NCI-H82 (cell line): ENCODE measurements around the gene BARX1.
"Not testable (repeated sequence)": the region's sequence is repeated elsewhere in the genome, so short reads cannot be mapped to it uniquely, and the experiment has no call there.

ENCODE experiments used
- DNase-seq: peaks from one replicate; lab custom pipeline; 2025; lab: John Stamatoyannopoulos, UW

The BARX1 gene

DNA sequence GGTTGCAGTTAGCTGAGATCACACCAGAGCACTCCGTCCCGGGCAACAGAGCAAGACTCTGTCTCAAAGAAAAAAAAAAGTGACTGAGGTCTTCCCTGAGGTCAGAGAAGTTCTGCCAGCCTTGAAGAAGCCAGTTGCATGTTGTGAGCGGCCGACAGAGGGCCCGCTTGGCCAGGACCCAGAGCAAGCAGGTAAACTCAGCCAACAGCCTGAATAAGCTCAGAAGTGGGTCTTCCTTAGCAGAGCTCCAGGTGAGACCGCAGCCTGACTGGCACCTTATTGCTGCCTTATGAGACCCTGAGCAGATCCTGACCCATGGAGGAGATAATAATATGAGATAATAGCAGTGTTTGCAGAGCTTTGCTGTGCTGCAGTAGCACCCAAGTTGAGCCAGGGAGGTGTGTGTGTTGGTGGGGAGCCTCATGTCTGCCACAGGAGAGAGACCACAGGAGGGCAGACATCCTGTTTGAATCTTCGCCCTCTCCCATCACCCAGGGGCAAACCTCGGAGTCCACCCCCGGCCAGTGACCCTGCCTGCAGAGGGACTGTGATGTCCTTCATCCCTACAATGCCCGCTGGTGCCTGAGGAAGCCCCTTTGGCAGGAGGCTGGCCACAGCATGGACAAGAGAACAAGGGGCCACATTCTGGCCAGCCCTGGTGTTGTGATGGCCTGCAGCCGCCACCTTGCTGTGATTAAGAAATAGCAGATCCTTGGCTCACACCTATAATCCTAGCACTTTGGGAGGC, 10.8 kb upstream of the BARX1 start:
- peak; percentile 48 for DNase-seq

DNA sequence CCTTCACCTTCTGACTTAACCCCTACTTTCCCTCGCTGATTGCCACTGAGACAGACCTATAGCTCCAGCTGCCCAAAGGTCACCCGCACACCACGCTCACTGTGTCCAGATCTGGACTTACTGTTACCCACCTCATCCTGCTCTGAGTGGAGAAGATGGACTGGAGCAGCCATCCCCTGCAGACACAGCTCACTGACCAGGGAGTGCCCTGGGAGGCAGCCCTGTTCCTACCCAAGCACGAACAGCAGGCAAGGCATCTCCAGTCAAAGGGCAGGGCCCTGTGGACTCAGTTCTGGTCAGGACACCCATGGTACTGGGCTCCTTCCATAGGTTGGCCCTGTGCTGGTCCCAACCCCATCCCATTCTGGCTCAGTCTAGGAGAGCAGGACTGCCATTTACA, 9.5 kb upstream of the BARX1 start:
- no peak for DNase-seq

DNA sequence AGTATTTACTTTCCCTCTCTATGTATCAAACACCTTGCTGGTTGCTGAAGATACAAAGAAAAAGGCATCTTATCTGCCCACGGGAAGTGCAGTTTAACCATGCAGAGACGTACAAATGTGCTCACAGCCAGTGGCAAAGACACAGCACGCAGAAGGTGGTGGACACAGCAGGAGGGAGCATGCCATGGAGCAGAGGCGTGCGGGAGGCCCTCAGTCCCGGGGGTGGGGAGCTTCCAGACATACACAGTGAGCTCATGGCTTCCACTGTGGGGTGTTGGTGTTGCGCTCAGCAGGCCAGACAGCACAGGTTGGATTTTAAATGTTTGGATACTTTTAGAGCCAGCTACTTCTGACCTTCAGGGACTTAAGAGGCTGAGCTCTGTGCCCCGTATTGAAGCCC, 8.8 kb upstream of the BARX1 start:
- DNase-seq = no peak

DNA sequence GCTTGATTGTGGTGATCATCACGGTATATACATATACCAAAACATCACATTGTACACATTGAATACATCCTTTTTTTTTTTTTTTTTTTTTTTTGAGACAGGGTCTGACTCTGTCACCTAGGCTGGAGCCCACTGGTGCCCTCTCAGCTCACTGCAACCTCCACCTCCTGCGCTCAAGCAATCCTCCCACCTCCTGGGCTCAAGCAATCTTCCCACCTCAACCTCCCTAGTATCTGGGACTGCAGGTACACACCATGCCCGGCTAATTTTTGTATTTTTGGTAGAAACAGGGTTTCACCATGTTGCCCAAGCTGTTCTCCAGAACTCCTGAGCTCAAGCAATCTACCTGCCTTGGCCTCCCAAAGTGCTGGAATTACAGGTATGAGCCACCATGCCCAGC, 8.3 kb upstream of the BARX1 start:
- not testable (repeated sequence) for DNase-seq

DNA sequence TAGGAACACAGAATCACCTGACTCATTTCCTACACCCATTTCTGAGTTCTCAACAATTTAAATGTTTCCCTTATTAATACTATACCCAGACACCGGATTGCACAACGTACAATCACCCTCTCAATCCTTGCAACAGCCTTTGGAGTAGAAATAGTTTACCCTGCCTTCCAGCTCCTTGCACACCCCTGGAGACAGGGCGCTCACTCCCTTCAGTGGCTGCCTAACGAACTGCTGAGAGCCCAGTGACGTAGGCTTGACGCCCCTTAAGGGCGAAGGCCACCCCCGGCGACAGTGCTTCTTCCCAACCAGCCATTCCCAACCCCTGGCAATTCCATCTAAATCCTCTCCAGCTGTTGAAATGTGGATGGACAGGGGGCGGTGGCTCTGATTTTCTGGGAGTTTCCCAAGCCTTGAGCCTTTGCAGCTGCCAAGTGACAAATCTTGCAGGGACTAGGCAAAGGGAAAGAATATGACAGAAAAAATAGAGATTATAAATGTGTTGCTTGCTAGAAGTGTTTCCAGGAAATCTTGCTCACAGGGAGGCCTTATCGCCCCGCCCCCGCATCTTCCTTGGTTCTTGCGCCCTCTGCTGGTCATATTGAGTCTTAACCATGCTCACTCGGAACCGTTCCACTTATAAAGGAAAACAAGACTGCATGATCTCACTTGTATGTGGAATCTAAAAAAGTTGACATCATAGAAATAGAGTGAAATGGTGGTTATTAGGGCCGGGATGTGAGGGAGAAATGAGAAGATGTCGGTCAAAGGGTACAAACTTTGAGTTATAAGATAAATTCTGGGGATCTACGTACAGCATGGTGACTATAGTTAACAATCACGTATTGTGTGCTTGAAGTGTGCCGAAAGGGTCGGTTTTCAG, 7.6 kb upstream of the BARX1 start:
- peak; percentile 91 for DNase-seq

DNA sequence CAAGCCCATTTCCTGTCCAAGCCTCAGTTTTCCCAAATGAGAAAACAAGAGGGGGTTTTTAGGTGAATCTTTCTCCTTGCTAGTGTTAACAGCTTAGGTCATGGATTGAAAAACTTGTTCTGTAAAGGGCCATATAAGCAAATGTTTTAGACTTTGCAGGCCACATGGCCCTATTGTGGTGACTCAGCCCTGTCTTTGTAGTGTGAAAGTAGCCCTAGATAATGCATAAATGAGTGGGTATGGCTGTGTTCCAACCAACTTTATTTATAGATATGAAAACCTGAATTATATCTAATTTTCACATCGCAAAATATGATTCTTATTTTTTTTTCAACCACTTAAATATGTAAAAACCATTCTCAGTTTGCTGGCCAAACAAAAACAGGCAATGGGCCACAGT, 6.9 kb upstream of the BARX1 start:
- no peak for DNase-seq

DNA sequence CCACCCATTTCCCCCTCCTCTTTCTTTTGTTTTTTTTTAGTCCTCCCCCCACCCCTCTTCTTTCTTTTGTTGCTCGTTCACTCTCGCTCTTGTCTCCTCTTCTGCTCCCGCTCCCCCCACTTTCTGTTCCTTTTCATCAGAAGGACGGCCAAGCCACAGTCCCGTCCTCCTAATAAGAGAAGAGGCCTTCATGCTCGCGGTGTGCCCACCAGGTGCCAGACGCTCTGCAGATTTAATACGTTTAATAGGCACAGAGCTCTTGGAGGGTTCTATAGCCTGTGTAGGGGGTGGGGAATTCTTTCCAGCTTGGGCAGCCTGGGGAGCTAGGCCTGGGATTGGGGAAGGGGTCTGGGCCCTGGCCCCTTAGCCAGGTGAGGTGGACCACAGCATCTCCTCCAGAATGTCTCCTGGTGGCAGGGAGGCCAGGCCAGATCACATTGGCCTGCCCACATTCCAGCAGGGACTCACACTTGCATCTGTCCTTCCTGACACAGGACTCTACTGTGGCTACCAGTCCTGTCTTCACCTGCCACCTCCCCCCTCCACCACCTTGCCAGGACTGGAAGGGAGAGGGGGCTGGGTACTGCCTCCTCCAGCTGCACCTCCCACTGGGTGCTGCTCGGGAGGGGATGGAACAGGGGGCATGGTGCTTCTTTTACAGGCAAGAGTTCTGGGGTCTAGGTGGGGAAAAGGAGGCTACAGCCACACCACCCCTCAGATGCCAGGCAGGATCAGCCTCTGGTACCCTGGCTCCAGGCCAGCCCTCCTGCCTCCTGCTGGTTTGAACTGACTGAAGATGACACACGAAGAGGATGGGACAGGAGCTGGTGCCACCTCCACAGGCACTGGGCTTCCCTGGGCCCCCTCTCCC, 6.1 kb upstream of the BARX1 start:
- DNase-seq = no peak

DNA sequence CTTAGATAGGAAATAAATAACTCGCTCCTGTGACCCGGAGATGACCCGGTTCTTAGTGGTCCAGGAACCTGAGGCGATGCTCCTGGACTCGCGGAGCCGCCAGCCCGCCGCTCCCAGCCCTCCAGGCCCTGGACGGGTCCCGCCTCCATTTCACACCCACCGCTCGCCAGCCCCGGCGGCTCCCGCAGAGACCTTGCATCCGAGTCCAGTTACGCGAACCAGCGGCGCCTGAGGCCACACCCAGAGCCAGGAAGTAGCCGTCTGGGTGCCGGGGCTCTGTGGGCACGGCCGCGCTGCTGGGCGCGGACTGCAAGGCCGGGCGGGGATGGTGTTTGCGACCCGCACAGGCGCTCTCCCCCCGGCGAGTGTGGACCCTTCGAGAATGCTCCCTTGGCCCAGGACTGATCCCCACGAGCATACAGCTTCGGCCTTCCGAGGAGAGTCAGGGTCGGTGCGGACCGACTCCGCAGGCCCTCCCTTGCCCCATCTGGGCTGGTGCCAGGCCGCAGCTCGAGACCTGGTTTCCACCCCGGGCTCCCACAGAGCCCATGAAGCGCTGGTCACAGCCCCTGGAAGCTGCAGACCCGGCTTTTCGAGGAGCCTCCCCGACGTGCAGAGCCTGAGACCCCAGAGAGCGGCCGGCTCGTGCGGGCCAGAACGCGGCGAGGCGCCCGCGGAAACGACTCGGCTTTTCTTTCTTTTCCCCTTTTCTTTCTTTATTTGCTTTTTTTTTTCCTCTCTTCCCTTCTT, 5.2 kb upstream of the BARX1 start:
- DNase-seq = no peak

DNA sequence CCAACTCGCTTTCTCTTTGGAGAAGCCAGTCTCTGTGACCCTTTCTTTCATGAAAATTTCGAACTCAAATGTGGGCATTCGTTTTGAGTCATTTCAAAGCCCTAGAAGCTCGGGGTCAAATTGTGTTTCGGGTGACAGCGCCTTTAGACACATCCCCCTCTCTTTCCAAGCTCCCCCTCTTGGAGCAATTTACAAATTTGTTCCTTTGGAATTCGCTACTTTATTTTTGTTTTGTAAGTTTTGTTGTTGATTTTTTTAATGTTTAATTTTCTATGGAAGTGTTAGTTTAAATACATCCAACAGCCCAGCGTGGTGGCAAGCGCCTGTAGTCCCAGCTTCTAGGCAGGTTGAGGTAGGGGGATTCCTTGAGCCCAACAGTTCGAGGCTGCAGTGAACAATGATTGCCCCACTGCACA, 4.6 kb upstream of the BARX1 start:
- no peak for DNase-seq

DNA sequence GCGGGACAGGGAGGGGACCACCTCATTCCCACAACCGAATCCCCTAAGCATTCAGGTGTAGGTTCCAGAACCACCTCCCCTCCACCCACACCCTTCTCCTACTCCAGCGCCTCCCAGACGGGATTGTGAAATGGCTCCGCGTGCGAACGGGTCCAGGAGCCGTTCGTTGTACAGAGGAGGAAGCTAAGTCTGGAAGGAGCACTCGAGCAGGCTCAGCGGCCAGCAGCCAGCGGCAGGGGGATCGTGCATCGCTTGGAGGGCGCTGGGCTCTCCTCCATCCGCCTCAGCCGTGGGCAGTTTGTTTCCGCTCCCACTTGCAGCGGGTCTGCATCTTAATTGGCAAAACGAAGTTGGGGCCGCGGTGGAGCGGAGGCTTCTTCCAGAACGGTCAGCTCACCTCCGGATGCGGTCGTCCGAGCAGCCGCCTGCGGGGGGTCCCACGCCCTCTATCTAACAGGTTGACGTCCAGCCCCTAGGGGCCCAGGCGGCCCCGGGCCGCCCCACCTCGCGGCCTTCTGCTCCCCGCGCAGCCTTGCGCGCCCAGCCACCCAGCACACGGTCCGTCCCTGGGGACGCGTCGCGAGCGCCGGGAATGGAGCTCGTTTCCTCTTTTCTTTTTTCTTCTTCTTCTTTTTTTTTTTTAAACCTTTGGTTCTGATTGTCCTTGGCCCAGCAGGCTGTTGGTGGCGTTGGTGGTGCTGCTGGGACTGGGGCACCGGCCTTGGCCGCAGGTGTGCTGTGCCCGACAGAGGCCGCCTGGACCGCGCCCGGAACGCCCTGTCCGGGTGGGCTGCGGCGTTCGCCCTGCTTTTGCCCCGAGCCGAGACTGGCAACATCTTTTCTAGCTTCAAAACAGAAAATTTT, 3.9 kb upstream of the BARX1 start:
- peak; percentile 38 for DNase-seq

DNA sequence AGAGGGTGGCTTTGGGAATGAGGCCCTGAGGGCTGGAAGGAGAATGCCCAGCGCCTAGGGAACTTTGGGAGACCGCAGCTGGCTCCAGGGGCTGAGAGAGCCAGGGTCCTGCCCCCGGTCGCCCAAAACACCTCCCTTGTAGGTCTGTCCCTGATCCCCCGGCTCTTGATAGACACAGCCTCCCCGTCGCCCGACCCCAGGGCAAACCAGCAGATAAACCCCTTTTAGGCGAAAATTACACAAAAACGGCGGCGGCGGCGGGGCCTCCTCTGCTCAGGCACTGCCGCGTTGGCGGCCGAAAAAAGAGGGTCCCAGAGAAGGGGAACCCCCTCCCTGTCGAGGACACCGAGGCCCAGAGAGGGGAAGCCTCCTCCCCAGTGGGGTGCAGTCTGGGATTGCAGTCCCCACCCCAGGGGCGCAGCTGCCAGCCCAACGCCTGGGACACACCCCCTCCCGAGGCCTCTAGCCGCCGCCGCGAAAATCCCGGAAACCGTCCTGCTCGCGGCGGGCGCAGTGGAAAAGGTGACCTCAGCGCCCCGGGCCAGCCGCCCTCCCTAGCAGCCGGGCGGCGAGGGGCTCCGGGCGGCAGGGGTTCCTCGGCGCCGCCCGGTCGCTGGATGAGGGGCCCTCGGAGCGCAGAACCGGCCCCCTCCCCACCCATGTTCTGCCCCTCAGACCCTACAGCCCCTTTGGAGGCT, 3.1 kb upstream of the BARX1 start:
- no peak for DNase-seq

DNA sequence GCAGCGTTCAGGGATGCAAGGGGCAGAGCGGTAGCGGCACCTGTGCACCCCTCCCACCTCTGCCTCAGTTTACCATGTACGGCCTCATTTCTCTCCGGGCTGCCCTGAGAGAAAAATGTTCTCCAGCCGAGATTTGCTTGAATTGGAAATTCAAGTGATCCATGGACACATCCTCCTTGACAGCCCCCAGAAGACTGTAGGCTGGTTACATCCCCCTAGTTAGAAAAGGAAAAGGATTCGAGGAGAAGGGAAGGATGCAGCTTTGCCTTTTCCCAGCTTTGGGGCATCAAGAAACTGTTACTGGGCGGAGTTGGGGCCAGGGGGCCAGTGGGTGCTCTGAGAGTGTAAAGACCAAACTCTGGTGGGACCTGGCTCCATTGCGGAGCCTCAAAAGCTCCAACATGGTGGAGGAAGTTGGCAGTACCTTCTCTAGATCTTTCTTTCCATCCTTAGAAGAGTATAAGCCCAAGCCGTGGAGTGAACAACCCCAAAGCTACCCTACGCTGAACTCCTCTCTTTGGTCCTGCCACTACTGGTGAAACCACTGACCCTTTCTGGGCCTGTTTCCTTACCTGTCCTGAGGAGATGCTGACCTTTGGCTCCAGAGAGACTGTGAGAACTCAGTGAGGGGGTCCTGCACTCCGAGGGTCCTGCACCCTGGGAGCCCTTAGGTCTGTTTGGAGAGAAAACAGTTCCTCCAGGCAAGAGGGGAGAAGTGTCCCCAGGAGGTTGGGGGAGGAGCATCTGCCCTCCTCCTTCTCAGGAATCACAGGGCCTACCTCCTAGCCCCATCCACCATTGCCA, 1.0 kb upstream of the BARX1 start:
- DNase-seq = no peak

DNA sequence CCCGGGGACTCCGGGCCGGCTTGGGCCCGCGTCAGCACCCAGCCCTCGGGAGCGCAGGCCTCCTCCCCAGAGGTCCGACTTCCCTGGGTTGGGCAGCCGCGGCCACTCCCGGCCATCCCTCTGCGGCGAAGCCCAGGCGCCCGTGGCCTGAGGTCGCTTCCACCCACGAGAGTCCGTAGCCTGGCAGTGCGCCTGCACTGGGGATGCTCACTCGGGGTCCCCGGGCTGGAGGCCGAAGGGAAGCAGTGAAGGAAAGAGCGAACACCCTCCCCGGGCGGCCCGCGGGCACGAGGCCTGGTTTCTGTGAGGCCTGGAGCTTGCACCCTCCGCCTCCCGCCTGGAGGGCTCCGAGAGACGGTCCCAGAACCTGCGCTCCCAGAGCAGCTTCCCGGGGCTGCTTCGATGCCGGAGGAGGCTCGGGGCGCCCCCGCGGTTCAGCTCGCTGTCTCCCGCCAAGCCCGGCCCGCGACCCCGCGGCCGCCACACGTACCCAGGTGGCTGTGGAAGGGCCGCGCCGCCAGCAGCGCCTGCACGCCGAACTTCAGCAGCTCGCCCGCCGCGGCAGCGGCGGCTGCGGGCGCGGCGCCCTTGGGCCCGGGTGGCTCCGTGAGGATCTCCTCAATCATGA, 607 bp downstream of the BARX1 start:
- no peak for DNase-seq

DNA sequence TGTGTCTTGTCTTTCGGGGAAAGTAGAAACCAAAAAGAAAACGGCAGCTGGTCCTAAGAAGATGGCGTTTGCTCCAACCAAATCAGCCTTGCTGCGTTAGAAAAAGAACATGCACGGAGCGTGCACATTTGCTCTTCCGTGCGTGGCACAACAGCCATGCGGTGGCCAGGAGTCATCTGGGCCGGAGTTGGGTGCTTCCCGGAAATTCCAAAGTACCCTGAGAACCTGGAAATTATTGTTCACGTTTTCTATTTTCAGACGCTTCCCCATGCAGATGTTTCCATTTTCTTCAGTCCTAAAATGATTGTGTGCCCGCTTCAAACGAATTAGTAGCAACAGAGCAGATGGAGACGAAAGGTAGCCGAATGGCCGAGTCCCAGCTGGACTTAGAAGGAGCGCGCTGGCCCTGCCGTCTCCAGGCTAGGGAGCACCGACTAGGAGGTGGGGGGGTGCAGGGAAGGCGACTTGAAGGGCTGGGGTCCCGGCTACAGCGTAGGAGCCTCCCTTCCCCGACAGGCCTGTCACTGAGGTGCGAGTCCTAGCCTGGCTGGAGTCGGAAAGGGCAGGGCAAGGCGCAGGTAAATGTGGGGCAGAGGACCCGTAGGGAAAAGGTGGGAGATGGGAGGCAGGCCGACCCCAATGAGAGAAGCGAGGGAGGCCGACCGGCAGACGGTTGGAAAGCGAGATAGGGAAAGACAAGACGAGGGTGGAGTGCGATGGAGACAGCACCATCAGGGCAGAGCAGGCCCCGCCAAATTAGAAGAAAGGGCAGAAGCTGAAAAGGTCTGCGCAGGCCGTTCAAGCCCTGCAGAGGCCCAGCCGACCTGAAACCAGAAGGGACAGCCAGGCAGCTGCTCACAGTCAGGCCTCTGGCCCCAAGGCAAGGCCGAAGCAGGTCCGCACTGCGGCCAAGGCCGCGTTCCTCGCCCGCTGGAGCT, 1.4 kb downstream of the BARX1 start:
- no peak for DNase-seq

DNA sequence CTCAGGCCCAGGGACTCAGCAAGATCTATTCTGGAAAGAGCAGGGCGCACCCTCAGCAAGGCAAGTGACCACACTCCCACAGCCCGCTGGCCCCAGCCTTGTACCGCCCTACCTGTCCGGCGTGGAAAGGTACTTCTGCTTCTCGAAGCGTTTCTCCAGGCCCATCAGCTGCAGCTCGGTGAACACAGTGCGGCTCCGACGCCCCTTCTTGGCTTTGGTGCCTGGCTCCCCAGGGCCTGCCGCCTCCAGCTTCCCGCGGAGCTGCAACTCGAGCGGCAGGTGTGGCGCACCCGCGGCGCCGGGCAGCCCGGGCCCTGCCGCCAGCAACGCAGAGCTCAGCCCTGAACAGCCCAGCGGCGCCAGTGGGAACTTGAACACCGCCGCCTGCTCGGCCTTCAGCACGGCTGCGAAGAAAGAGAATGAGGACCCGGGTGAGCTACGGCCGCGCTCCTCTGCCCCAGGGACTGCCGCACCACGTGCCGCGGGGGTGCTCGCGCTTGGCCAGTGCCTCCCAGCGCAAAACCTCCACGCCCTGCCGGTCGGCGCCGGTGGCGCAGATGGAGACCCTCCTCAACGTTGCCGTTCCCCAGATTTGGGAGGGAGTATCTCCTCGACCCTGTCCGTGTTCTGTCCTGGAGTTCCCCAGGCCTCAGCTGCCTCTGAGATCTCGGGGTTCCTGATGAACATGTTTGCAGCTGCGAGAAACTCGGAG, 2.2 kb downstream of the BARX1 start:
- DNase-seq = peak; percentile 31

DNA sequence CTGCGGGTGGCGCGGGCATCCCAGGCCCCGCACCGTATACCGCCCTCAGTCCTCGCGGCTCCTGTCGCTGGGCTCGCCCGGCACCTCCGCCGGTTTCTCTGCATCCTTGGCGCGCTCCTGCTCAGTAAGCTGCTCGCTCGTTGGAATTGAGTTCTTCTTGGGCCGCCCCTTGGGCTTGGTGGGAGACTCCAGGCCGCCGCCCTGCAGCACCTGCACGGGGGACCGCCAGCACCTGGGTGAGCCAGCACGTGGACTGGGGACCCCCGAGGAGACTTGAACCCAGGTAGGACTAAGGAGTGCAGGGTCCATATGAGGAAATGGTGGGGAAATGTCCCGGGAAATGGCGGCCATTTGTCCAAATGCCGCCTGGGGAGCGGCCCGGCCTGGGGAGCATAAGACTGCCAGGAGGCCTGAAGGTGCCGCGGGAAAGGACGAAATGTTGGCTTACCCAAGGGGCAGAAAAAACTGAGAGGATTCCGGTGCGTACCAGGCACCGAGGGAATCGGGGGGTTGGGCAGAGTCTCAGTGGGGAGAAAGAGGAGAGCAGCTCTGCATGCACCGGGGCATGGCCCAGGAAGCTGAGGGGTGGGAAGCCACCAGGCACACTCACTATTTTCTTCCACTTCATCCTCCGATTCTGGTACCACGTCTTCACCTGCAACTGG, 2.9 kb downstream of the BARX1 start:
- DNase-seq = no peak
